Endothelial cell of umbilical vein (primary cell): Measurements from ENCODE around the gene PSTPIP1.

Experiments
- CTCF ChIP-seq, 2 donors: IDR thresholded peaks; 1 replicate in 1 of 2; 2 replicates in 1 of 2; pipeline ENCODE4 v1.5.1; 2011; ENCODE audit warnings: low read length in 2 of 2, mild to moderate bottlenecking in 2 of 2, moderate library complexity in 2 of 2, control low read depth in 1 of 2, inconsistent platforms in 1 of 2, low read depth in 1 of 2; ENCODE audit not compliant: insufficient read depth in 1 of 2; ENCODE audit errors: extremely low read depth in 1 of 2
- EZH2 ChIP-seq: IDR thresholded peaks from 2 replicates; pipeline ENCODE4 v1.6.1; 2012; ENCODE audit warnings: borderline replicate concordance, low read depth, mild to moderate bottlenecking, moderate library complexity, low read length, inconsistent platforms; ENCODE audit not compliant: severe bottlenecking
- FOS ChIP-seq: IDR thresholded peaks from 2 replicates; pipeline ENCODE4 v1.6.1; 2011; ENCODE audit warnings: mild to moderate bottlenecking, low read length, moderate library complexity, borderline replicate concordance; ENCODE audit not compliant: insufficient read depth
- JUN ChIP-seq: IDR thresholded peaks from 2 replicates; pipeline ENCODE4 v1.6.1; 2011; ENCODE audit warnings: borderline replicate concordance, low read depth; ENCODE audit not compliant: insufficient read length, insufficient read depth
- MAX ChIP-seq: IDR thresholded peaks from 2 replicates; pipeline ENCODE4 v1.6.1; 2011; ENCODE audit not compliant: insufficient read depth, insufficient read length
- MYC ChIP-seq: IDR thresholded peaks from one replicate; pipeline ENCODE4 v1.6.1; 2011; ENCODE audit warnings: mild to moderate bottlenecking, low read depth, low read length
- POLR2A ChIP-seq: IDR thresholded peaks from 2 replicates; pipeline ENCODE4 v1.6.1; 2012; ENCODE audit warnings: low read depth, mild to moderate bottlenecking, control low read depth, low read length
- POLR2AphosphoS5 ChIP-seq: IDR thresholded peaks from 2 replicates; pipeline ENCODE4 v1.6.1; 2012; ENCODE audit warnings: low read depth, mild to moderate bottlenecking, control low read depth, low read length, moderate library complexity; ENCODE audit not compliant: insufficient read depth

- TF ChIP-seq CTCF (IDR thresholded peaks at IDR 0.05; ENCODE audit: extremely low read depth in 1 of 2, insufficient read depth in 1 of 2, low read depth in 1 of 2, low read length in 2 of 2) (no peak), EZH2 (no peak), POLR2A (no peak), POLR2AphosphoS5 (no peak), JUN (no peak), MAX (no peak), FOS (no peak), MYC (no peak)
Measured at GRCh38 chr15:77017091-77017660, 22.2 kb downstream of the PSTPIP1 start.
